WERI-Rb-1 (cell line): Measurements from ENCODE around the gene SLC6A8.

ENCODE experiments used
- DNase-seq: peaks from one replicate; pipeline ENCODE4 v3.0.0-alpha.2; 2020
- H3K27ac ChIP-seq: fragments of 250-450 bp; sonication (Bioruptor Pico); 2 replicates; pipeline ENCODE4 v1.5.1; 2020; ENCODE audit warnings: mild to moderate bottlenecking, moderate library complexity
- H3K27me3 ChIP-seq: fragments of 250-450 bp; sonication (Bioruptor Pico); 2 replicates; pipeline ENCODE4 v1.5.1; 2021; ENCODE audit warnings: mild to moderate bottlenecking, low read depth, moderate library complexity; ENCODE audit not compliant: insufficient read depth, severe bottlenecking
- H3K36me3 ChIP-seq: fragments of 250-450 bp; sonication (Bioruptor Pico); 2 replicates; pipeline ENCODE4 v1.5.1; 2020; ENCODE audit warnings: mild to moderate bottlenecking, moderate library complexity
- H3K4me3 ChIP-seq: 2 replicates; pipeline ENCODE4 v1.5.1; 2011; ENCODE audit warnings: low read depth, mild to moderate bottlenecking, control low read depth, low read length
- H3K9me3 ChIP-seq: fragments of 250-450 bp; sonication (Bioruptor Pico); 2 replicates; pipeline ENCODE4 v1.5.1; 2021; ENCODE audit warnings: mild to moderate bottlenecking, moderate library complexity; ENCODE audit not compliant: severe bottlenecking
- CTCF ChIP-seq: IDR thresholded peaks from 2 replicates; pipeline ENCODE4 v1.5.1; 2011; ENCODE audit warnings: low read depth, mild to moderate bottlenecking, control low read depth, inconsistent platforms, low read length

Gene SLC6A8

GRCh38 chrX:153640736-153641575 is 46.8 kb upstream of the SLC6A8 start:
- TF ChIP-seq CTCF, result no peak
- Histone ChIP-seq H3K27ac (no peak overlapping the region), H3K9me3 (no peaks in the 10 kb centered on the region), H3K36me3 (no peaks in the 10 kb centered on the region), H3K27me3 (peaks cover 35% of the 10 kb centered on the region), H3K4me3 (no peak overlapping the region)
- DNase-seq, result peak; percentile 11

DNA sequence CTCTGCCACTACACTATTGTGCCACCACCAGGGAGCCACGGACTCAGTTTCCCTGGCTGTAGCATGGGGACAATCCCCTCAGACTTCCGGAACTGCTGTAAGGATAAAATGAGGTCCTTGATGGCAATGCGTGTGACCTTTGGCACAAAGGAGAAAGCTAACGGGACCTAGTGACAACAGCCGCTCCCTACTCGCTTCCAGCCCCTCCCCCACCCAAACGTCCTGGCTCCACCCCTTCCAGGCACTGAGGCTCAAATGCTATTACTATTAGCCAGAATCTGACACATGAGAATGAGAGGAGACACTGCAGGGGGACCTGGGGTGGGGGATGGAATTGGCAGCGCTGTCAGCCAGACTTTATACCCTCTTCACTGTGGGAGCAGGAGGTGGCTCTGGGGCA is 46.1 kb upstream of the SLC6A8 start:
- TF ChIP-seq CTCF, result no peak
- Histone ChIP-seq H3K9me3 (no peaks in the 10 kb centered on the region), H3K36me3 (no peaks in the 10 kb centered on the region), H3K27ac (no peak overlapping the region), H3K4me3 (peak overlapping the region; percentile 41), H3K27me3 (peaks cover 35% of the 10 kb centered on the region)
- no peak for DNase-seq

DNA sequence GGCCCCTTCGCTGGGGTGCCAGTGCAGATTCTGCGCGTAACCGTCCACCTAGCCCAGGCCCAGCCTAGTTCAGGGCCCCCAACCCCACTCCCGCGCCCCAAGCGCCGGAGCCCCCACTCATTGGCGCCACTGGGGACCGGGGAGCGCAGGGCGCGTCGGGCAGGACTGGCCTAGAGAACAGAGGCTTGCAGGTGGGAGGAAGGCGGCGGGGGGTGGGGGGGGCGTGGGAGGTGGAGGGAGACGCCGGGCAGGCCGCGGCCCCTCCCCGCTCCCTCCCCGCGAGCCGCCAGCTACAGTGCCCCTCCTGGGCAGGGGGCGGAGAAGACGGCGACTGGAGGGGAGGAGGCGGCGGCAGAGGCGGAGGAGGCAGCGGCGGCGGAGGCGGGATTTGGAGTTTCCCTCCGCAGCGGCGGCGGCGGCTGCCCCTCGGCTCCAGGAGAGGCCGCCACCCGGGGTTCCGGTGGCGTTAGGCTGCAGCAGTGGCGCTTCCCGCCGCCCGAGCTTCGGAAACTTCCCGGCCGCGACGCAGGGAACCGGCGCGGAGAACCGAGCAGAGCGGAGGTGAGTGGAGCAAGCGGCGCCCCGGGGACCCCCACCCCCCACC is 45.6 kb upstream of the SLC6A8 start:
- Histone ChIP-seq H3K4me3 (peak overlapping the region; percentile 41), H3K27me3 (peaks cover 35% of the 10 kb centered on the region), H3K9me3 (no peaks in the 10 kb centered on the region), H3K27ac (no peak overlapping the region), H3K36me3 (no peaks in the 10 kb centered on the region)
- DNase-seq, result peak; percentile 67
- TF ChIP-seq CTCF, result no peak

DNA sequence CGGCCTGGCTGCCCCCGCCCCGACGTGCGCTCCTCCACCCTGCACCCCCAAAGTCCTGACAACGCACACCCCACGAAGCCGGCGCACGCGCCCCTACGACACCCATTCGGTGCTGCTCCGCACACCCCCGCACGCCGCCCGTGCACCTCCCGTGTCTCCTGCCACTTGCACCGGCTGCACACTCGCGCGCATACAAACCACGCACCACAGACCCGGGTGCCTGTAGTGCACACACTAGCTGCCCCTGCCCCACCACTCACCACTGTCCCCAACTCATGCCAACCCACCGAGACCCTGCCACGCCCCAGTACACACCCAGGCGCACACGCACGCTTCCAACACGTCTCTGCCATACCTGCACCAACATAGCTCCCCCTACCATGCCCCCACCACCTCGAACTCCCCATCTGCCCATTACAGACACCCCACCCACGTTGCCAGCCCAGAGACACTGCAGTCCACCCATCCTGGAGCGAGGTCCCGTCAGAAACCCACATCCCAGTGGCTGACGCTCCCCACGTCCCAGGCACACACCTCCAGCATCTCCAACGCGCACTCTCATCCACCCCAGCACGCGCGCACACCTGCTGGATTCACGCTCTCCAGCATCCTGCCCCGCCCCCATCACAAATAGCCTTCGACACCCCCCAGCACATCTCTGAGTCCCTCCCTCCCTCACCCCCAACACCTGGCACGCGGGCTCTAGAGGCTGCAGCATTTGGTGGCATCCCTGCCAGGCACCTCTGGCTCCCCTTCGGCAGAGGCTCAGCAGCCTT is 44.9 kb upstream of the SLC6A8 start:
- Histone ChIP-seq H3K4me3 (peak overlapping the region; percentile 41), H3K36me3 (no peaks in the 10 kb centered on the region), H3K9me3 (no peaks in the 10 kb centered on the region), H3K27me3 (peaks cover 33% of the 10 kb centered on the region), H3K27ac (no peak overlapping the region)
- peak; percentile 19 for DNase-seq
- TF ChIP-seq CTCF, result no peak

GRCh38 chrX:153643431-153644351 is 44.0 kb upstream of the SLC6A8 start:
- no peaks in the 10 kb centered on the region for H3K36me3 ChIP-seq
- H3K9me3 ChIP-seq, result no peaks in the 10 kb centered on the region
- H3K27me3 ChIP-seq, result peaks cover 29% of the 10 kb centered on the region
- TF ChIP-seq CTCF, result peak; percentile 47
- peak overlapping the region; percentile 41 for H3K4me3 ChIP-seq
- peak; percentile 51 for DNase-seq
- no peak overlapping the region for H3K27ac ChIP-seq
